Choroid plexus epithelial cell (primary cell): ENCODE measurements around the gene SLC13A3.

ENCODE experiments used
- DNase-seq: peaks from one replicate; pipeline ENCODE4 v3.0.0-alpha.2; 2010; ENCODE audit warnings: low read depth
- H3K4me3 ChIP-seq: 2 replicates; pipeline ENCODE4 v1.5.1; 2011; ENCODE audit warnings: low read depth, mild to moderate bottlenecking, control low read depth, low read length, moderate library complexity
- CTCF ChIP-seq: conservative IDR thresholded peaks from 2 replicates; pipeline ENCODE4 v1.5.1; 2011; ENCODE audit warnings: low read depth, mild to moderate bottlenecking, control low read depth, inconsistent platforms, low read length, moderate library complexity

Gene SLC13A3

GRCh38 chr20:46671866-46672542 is 20.7 kb upstream of the SLC13A3 start:
- H3K4me3 ChIP-seq = no peak overlapping the region
- TF ChIP-seq CTCF = no peak
- DNase-seq = no peak

- no peak for DNase-seq
- no peak for TF ChIP-seq CTCF
- no peak overlapping the region for H3K4me3 ChIP-seq
Observed at GRCh38 chr20:46670585-46671584, 19.6 kb upstream of the SLC13A3 start.

- TF ChIP-seq CTCF = no peak
- H3K4me3 ChIP-seq = no peak overlapping the region
- DNase-seq = no peak
Observed at GRCh38 chr20:46670228-46670584, 18.9 kb upstream of the SLC13A3 start.

- no peak for DNase-seq
- TF ChIP-seq CTCF = no peak
- H3K4me3 ChIP-seq = no peak overlapping the region
Observed at GRCh38 chr20:46666818-46667515, 15.7 kb upstream of the SLC13A3 start.

- TF ChIP-seq CTCF = no peak
- DNase-seq = no peak
- no peak overlapping the region for H3K4me3 ChIP-seq
Observed at GRCh38 chr20:46666306-46666705, 15.0 kb upstream of the SLC13A3 start.

- no peak for TF ChIP-seq CTCF
- H3K4me3 ChIP-seq = no peak overlapping the region
- DNase-seq = no peak
Observed at GRCh38 chr20:46665602-46666001, 14.3 kb upstream of the SLC13A3 start.
